ENCODE measurements around the gene RAD23A.

RAD23A gene

DNA sequence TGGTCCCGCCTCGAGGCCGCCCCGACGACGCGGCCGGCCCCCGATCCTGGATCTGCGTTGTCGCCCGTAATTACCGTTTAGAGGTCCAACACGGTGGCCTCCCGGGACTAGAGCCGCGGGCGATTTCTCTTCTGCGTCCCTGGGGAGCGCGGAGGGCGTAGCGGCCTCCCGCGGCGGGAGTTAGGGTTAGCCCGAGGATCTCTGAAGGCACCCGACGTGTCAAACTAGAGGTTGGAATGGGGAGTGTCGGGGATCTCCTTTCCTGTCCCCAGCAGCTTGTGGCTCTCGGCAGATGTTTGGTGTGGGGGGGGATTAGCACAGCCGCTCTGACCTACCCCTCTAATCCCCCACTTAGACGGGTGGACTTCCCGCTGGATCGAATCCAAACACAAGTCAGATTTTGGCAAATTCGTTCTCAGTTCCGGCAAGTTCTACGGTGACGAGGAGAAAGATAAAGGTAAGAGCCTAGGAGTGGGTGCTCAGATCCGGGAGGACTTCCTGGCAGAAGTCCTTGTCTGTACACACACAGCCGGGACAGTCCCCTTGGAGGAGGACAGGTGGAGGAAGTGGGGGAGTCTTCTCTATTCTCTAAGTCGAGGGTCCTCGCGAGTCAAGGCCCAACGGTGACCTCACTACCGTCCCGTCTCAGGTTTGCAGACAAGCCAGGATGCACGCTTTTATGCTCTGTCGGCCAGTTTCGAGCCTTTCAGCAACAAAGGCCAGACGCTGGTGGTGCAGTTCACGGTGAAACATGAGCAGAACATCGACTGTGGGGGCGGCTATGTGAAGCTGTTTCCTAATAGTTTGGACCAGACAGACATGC lies 6.7 kb upstream of the RAD23A start (continued):
- TF ChIP-seq, protein P1, sequence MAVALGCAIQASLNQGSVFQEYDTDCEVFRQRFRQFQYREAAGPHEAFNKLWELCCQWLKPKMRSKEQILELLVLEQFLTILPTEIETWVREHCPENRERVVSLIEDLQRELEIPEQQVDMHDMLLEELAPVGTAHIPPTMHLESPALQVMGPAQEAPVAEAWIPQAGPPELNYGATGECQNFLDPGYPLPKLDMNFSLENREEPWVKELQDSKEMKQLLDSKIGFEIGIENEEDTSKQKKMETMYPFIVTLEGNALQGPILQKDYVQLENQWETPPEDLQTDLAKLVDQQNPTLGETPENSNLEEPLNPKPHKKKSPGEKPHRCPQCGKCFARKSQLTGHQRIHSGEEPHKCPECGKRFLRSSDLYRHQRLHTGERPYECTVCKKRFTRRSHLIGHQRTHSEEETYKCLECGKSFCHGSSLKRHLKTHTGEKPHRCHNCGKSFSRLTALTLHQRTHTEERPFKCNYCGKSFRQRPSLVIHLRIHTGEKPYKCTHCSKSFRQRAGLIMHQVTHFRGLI (tag by site-specific recombination; IDR thresholded peaks at IDR 0.05) = 0 out of 2 replicates have a peak, but pooled peaks have one; percentile 12
- TF ChIP-seq, protein P2, sequence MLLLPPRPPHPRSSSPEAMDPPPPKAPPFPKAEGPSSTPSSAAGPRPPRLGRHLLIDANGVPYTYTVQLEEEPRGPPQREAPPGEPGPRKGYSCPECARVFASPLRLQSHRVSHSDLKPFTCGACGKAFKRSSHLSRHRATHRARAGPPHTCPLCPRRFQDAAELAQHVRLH (tag by site-specific recombination; IDR thresholded peaks at IDR 0.05) = peak; percentile 31; the same call in 1 of the 2 replicates
- TF ChIP-seq, protein P3, sequence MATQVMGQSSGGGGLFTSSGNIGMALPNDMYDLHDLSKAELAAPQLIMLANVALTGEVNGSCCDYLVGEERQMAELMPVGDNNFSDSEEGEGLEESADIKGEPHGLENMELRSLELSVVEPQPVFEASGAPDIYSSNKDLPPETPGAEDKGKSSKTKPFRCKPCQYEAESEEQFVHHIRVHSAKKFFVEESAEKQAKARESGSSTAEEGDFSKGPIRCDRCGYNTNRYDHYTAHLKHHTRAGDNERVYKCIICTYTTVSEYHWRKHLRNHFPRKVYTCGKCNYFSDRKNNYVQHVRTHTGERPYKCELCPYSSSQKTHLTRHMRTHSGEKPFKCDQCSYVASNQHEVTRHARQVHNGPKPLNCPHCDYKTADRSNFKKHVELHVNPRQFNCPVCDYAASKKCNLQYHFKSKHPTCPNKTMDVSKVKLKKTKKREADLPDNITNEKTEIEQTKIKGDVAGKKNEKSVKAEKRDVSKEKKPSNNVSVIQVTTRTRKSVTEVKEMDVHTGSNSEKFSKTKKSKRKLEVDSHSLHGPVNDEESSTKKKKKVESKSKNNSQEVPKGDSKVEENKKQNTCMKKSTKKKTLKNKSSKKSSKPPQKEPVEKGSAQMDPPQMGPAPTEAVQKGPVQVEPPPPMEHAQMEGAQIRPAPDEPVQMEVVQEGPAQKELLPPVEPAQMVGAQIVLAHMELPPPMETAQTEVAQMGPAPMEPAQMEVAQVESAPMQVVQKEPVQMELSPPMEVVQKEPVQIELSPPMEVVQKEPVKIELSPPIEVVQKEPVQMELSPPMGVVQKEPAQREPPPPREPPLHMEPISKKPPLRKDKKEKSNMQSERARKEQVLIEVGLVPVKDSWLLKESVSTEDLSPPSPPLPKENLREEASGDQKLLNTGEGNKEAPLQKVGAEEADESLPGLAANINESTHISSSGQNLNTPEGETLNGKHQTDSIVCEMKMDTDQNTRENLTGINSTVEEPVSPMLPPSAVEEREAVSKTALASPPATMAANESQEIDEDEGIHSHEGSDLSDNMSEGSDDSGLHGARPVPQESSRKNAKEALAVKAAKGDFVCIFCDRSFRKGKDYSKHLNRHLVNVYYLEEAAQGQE (tag by site-specific recombination; IDR thresholded peaks at IDR 0.05) = peak; percentile 71; the same call in 1 of the 2 replicates
- TF ChIP-seq ZBTB20 (tag by site-specific recombination; IDR thresholded peaks at IDR 0.05) (no peak; the same call in 1 of the 2 replicates), ZFP37 (tag by site-specific recombination; IDR thresholded peaks at IDR 0.05) (0 out of 2 replicates have a peak, but pooled peaks have one; percentile 22), SP7 (tag by site-specific recombination; IDR thresholded peaks at IDR 0.05) (0 out of 2 replicates have a peak, but pooled peaks have one; percentile 1), ZNF600 (tag by site-specific recombination; IDR thresholded peaks at IDR 0.05) (peak; percentile 38; the same call in 1 of the 2 replicates), ZNF341 (tag by site-specific recombination; IDR thresholded peaks at IDR 0.05; ENCODE audit: low read depth) (peak; percentile 74), ZNF394 (tag by site-specific recombination; IDR thresholded peaks at IDR 0.05; ENCODE audit: borderline replicate concordance) (peak; percentile 37; the same call in 1 of the 2 replicates), ZFHX2 (tag by site-specific recombination; conservative IDR thresholded peaks at IDR 0.05) (peak; percentile 49; the same call in 1 of the 2 replicates), ZNF350 (tag by site-specific recombination; IDR thresholded peaks at IDR 0.05) (no peak), ZNF548 (tag by site-specific recombination; IDR thresholded peaks at IDR 0.05) (no peak), ZNF155 (tag by site-specific recombination; IDR thresholded peaks at IDR 0.05) (no peak), HOXC10 (CRISPR knock-in tag; IDR thresholded peaks at IDR 0.05) (no peak), ZNF623 (tag by site-specific recombination; IDR thresholded peaks at IDR 0.05) (0 out of 2 replicates have a peak, but pooled peaks have one; percentile 7)
- TF ChIP-seq, protein P4, sequence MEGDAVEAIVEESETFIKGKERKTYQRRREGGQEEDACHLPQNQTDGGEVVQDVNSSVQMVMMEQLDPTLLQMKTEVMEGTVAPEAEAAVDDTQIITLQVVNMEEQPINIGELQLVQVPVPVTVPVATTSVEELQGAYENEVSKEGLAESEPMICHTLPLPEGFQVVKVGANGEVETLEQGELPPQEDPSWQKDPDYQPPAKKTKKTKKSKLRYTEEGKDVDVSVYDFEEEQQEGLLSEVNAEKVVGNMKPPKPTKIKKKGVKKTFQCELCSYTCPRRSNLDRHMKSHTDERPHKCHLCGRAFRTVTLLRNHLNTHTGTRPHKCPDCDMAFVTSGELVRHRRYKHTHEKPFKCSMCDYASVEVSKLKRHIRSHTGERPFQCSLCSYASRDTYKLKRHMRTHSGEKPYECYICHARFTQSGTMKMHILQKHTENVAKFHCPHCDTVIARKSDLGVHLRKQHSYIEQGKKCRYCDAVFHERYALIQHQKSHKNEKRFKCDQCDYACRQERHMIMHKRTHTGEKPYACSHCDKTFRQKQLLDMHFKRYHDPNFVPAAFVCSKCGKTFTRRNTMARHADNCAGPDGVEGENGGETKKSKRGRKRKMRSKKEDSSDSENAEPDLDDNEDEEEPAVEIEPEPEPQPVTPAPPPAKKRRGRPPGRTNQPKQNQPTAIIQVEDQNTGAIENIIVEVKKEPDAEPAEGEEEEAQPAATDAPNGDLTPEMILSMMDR (tag by site-specific recombination; IDR thresholded peaks at IDR 0.05) = peak; percentile 90
- TF ChIP-seq, protein P5, sequence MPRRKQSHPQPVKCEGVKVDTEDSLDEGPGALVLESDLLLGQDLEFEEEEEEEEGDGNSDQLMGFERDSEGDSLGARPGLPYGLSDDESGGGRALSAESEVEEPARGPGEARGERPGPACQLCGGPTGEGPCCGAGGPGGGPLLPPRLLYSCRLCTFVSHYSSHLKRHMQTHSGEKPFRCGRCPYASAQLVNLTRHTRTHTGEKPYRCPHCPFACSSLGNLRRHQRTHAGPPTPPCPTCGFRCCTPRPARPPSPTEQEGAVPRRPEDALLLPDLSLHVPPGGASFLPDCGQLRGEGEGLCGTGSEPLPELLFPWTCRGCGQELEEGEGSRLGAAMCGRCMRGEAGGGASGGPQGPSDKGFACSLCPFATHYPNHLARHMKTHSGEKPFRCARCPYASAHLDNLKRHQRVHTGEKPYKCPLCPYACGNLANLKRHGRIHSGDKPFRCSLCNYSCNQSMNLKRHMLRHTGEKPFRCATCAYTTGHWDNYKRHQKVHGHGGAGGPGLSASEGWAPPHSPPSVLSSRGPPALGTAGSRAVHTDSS (tag by site-specific recombination; IDR thresholded peaks at IDR 0.05) = 0 out of 2 replicates have a peak, but pooled peaks have one; percentile 35
- TF ChIP-seq, protein P6, sequence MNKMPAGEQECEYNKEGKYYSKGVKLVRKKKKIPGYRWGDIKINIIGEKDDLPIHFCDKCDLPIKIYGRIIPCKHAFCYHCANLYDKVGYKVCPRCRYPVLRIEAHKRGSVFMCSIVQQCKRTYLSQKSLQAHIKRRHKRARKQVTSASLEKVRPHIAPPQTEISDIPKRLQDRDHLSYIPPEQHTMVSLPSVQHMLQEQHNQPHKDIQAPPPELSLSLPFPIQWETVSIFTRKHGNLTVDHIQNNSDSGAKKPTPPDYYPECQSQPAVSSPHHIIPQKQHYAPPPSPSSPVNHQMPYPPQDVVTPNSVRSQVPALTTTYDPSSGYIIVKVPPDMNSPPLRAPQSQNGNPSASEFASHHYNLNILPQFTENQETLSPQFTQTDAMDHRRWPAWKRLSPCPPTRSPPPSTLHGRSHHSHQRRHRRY (tag by site-specific recombination; IDR thresholded peaks at IDR 0.05) = 0 out of 2 replicates have a peak, but pooled peaks have one; percentile 35
- TF ChIP-seq, protein P7, sequence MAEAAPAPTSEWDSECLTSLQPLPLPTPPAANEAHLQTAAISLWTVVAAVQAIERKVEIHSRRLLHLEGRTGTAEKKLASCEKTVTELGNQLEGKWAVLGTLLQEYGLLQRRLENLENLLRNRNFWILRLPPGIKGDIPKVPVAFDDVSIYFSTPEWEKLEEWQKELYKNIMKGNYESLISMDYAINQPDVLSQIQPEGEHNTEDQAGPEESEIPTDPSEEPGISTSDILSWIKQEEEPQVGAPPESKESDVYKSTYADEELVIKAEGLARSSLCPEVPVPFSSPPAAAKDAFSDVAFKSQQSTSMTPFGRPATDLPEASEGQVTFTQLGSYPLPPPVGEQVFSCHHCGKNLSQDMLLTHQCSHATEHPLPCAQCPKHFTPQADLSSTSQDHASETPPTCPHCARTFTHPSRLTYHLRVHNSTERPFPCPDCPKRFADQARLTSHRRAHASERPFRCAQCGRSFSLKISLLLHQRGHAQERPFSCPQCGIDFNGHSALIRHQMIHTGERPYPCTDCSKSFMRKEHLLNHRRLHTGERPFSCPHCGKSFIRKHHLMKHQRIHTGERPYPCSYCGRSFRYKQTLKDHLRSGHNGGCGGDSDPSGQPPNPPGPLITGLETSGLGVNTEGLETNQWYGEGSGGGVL (tag by site-specific recombination; IDR thresholded peaks at IDR 0.05) = peak; percentile 38; the same call in 1 of the 2 replicates
- TF ChIP-seq, protein P8, sequence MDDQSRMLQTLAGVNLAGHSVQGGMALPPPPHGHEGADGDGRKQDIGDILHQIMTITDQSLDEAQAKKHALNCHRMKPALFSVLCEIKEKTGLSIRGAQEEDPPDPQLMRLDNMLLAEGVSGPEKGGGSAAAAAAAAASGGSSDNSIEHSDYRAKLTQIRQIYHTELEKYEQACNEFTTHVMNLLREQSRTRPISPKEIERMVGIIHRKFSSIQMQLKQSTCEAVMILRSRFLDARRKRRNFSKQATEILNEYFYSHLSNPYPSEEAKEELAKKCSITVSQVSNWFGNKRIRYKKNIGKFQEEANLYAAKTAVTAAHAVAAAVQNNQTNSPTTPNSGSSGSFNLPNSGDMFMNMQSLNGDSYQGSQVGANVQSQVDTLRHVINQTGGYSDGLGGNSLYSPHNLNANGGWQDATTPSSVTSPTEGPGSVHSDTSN (CRISPR knock-in tag; IDR thresholded peaks at IDR 0.05) = no peak; the same call in 1 of the 2 replicates
- TF ChIP-seq, protein P9, sequence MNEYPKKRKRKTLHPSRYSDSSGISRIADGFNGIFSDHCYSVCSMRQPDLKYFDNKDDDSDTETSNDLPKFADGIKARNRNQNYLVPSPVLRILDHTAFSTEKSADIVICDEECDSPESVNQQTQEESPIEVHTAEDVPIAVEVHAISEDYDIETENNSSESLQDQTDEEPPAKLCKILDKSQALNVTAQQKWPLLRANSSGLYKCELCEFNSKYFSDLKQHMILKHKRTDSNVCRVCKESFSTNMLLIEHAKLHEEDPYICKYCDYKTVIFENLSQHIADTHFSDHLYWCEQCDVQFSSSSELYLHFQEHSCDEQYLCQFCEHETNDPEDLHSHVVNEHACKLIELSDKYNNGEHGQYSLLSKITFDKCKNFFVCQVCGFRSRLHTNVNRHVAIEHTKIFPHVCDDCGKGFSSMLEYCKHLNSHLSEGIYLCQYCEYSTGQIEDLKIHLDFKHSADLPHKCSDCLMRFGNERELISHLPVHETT (tag by site-specific recombination; IDR thresholded peaks at IDR 0.05) = no peak

All from HEK293 (cell line).